GM19043 (cell line): ENCODE data around the gene MYH10.
"Not testable (repeated sequence)": the region's sequence is repeated elsewhere in the genome, so short reads cannot be mapped to it uniquely, and the experiment has no call there.

Source experiments
- ATAC-seq: cut with Tn5 transposase; IDR thresholded peaks from one replicate; pipeline ENCODE4 v1.9.1; 2021; ENCODE audit warnings: low read depth; ENCODE audit not compliant: unreplicated experiment

The MYH10 gene

DNA sequence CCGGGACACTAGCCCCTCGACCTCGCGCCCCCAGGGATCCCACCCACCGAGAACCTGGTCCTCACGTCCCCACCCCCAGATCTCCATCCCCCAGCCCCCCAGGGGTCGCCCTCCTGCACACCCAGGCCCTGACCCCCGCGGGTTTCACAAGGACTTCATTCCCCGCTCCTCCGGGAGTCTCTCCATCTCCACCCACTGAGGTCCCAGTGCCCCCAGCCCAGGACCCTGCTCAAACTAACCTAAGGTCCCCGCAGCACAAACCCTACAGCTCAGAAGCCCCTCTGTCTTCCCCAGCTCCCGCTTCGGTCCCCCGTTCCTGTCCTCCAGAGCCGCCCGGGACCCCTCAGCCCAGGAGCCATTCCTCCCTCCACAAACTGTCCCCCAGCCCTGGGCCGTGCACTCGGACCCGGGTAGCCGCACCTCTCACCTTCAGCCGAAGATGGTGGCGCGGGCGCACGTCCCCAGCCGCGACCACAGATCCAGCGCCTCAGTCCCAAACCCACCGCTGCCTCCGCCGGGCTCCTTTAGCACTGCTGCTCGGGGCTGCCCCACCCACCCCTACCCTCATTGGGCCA, at the start of gene MYH10:
Gene MYH10, minus strand, starts transcription at position 499 of the 575 bp plus-strand sequence. CDS start 7,479 bp downstream, outside the sequence.
- ATAC-seq: no peak

DNA sequence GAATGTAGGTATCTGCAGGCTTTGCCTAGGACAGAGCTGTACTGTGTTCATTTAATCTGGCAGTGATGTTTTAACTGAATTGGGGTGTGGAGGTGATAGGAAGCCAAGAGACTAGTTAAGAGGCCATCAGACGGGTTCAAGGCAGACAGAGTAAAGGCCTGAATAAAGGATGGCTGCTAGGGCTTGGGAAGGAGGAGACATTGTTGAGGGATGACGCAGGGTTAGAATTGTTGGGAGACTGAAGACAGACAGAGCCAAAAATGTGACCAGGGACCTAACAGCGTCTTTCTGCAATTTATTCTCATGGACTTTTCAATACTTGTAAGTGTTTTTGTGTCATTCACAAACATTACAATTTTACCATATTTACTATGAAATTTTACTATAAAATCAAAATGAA, 48.6 kb upstream of the MYH10 start:
- ATAC-seq: no peak

DNA sequence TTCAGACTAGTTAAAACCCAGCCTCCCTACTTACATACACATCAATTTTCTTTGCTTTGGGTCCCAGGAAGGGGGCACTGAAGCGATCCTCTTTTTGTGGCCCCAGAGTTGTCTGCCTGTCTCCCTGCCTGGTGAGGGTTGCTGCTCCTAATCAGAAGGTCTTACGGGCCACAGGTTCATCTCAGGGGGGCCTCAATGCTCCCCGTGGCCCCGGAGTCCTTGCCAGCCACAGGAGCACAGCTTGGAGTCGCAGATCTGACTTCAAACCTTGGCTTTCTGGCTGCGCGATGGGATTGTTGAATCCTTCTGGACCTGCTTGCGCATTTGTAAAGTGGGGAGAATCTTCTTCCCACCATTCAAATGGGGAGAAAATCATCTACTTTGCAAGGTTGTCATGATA, 44.8 kb upstream of the MYH10 start:
- ATAC-seq: no peak

DNA sequence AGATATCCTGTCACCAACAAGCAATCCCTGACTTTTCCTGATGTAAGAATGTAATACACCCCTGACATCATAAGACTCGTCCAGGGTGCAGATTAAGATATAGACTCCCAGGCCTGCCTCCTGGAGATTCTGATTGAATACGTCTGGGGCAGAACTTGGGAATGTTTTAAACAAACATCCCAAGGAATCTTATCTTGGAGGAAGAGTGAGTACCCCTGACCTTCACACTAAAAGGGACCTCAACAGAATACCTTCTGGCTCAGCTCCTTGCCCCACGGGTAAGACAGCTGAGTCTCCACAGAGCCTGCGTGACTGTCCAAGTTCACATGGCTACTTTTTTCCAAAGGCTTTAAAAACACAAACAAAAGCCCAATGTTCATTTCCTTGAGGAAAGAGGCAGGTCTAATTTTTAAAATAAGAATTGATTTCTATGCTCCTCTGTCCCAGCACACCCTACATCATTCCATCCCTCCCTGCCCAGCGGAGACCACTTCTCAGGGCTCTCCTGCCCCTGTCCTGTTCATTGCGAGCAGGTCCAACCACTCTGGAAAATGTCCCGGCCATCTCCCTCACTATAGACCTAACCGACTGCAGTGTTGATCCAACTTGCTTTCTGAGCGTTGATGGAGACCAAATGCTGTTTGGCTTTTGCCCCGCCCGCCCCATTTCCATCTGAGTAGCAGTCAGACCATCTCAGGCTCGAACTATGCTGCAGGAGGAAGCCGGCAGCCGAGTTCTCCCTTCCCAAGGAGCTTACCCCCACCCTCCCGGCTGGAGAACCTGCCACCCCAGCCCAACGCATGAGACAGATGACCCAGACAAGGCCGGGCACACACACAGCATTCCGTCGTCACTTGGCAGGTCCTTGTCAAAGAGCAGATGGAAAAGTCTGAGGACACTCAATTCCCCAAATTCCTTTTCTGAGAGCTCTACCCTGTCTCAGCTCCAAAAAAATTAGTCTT, 44.1 kb upstream of the MYH10 start:
- ATAC-seq: no peak

DNA sequence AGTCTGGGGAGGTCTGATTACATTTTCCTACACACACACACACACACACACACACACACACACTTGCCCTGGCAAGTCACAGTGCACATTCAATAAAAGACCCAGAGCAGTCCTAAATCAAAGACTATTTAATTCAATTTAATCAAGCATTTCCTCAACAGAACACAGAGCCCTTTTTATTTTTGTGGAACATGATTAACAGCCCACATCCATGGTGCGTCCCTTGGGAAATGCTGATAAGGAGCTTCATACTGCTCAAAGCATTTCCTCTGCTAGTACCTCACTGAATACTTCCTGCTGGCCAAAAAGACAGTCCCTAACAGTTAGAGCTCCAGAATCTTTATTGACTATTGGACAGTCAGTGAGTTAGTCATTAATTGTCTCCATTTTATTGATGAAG, 43.1 kb upstream of the MYH10 start:
- no peak for ATAC-seq

DNA sequence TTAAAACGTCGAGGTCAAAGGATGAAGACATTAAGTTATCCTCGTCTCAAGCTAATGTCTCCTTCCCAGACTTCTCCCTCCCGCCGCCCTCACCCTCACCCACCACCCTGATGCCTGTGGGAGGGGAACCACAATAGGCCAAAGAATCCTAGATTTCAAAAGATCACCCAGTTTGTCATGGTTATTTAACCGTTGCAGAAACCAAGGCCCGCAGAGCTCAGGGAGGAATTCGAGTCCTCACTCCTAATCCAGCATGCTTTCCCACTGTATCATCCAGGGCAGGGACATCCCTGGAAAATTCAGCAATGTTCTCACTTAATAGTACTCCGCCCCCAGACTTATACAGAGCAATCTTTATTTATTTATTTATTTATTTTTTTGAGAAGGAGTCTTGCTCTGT, 41.8 kb upstream of the MYH10 start:
- ATAC-seq: no peak

DNA sequence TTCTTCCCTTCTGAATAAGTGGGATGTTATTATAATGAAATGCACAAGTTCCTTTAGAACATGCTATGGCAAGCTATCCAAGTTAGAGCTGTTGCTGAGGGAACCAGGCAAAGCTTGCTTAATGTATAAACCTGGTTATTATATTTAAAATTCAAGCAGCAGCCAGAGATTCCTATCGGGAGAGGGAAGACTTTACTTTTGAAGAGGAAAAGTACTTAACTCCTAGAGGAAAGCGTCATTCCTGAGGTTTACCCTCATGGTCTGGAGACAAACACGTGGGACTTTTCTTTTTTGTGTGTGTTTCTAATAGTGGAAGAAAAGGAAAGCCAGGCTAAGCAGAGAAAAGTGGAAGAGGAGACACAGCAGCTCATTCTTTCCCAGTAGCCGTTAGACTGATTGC, 39.9 kb upstream of the MYH10 start:
- ATAC-seq: no peak

DNA sequence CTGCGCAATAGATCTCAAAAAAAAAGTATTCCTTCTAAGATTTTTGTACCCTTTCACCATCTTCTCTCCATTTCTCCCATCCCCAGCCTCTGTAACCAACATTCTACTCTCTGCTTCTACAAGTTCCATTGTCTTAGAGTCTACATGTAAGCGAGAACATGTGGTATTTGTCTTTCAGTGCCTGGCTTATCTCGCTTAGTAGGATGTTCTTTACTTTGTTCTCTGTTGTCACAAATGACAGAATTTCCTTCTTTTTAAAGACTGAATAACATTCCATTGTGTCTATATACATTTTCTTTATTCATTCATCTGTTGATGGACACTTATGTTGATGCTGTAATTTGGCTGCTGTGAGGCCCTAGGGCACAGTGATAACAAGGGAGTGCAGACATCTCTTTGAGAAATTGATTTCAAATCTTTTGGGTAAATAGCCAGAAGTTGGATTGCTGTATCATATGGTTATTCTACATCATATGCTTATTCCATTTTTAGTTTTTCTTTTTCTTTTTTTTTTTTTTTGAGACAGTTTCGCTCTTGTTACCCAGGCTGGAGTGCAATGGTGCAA, 37.7 kb upstream of the MYH10 start:
- no peak for ATAC-seq

DNA sequence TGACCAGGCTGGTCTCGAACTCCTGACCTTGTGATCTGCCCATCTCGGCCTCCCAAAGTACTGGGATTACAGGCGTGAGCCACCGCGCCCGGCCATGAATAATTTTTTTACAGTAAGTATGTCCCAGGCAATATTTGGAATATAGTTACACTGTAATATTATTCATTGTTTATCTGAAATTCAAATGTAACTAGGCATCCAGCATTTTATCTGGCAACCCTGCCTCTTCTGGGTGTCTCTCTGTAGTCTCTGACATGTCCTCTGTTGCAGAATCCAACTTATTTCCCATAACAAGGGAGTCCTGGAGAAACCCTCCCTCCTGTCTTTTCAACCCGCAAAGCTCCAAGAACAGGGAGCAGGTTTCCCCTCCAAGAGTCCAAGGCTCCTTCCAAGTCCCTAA, 36.9 kb upstream of the MYH10 start:
- ATAC-seq: no peak

DNA sequence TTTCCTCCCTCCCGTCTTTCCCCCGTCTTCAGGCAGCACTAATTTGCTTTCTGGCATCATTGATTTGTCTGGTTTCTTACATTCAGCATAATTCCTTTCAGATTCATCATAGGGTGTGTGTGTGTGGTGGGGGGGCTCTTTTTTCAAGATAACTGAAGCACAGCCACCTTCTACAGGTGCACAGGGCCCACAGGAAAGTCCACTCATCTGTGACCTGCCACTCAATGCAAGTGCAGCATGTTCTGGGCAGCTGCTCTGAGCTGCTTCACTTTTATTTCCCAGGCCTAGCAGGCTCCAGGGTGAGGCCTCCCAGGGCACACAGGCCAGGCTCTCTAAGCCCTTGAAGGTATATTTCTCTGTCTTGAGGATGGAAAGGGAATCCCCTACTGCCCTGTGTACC, 35.2 kb upstream of the MYH10 start:
- ATAC-seq: no peak

DNA sequence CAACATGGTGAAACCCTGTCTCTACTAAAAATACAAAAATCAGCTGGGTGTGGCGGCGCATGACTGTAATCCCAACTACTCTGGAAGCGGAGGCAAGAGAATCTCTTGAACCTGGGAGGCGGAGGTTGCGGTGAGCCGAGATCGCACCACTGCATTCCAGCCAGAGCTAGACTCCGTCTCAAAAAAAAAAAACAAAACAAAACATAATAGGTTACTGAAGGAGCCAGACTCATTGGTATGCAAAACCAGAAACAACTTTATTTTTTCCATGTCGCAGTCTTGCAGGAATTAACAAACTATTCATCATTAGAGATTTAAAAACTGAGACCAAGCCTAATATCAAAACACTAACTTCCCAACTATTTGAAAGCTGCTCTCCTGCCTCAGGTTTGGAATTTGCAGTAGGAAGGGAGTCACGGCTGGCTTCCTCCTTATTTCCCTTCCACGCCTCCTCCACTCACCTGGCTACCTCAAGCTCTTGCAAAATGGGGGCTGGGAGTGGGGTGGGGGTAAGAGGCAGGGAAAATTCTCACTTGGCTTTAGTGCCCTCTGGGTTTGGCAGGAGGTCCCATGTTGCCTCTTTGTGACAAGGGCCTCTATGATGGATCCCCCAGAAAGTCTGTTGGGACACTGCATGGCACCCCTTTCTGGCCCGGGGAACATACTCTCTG, 34.1 kb upstream of the MYH10 start:
- ATAC-seq: no peak

DNA sequence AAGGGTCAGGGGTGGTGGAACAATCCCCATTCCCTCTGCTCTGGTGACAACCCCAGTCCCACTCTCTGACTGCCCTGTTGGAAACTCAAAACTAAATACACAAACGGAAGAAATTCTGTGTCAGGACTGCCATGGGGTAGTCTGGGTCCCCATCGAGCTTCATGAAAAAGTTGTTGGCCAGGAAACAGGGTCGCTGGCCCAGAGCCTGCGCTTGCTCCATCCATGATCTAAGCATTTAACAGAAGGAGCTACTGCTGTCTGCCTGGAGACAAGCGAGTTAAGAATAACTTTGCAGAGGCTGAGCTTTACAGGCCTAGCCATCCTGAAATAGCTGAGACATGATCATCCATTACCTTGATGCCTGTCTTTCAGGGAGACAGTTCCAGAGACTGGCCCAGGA, 32.4 kb upstream of the MYH10 start:
- ATAC-seq: no peak

DNA sequence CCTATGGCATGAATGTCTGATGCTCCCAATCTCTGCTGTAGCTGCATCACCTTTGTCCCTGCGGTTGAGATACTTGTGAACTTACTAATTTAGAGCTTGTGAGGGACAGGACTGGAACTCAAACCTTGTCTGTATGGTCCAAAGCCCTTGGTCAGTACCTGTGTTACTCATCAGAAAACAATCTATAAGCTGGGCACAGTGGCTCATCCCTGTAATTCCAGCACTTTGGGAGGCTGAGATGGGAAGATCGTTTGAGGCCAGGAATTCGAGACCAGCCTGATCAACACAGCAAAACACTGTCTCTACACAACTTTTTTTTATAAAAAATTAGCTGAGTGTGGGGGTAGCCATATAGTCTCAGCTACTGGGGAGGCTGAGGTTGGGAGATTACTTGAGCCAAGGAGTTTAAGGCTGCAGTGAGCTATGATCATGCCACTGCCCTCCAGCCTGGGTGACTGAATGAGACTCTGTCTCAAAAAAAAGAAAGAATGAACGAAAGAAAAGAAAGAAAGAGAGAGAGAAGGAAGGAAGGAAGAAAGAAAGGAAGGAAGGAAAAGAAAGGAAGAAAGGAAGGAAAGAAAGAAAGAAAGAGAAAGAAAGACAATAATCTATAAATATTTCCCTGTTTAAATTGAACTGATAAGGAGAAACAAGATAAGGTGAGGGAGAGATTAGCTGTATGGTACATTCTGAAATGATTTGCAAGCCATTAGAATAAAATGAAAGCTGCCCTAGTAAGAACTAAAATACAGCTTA, 31.7 kb upstream of the MYH10 start:
- ATAC-seq: no peak

DNA sequence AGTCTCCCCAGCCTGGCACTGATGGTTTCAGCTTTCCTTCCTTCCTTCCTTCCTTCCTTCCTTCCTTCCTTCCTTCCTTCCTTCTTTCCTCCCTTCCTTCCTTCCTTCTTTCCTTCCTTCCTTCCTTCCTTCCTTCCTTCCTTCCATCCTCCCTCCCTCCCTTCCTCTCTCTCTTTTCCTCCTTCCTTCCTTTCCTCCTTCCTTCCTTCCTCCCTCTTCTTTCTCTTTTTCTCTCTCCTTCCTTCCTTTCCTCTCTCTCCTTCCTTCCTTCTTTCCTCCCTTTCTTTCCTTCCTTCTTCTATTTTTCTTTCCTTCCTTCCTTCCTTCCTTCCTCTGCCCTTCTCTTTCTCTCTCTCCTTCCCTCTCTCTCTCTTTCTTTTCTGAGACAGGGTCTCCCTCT, 30.2 kb upstream of the MYH10 start:
- ATAC-seq: not testable (repeated sequence)

DNA sequence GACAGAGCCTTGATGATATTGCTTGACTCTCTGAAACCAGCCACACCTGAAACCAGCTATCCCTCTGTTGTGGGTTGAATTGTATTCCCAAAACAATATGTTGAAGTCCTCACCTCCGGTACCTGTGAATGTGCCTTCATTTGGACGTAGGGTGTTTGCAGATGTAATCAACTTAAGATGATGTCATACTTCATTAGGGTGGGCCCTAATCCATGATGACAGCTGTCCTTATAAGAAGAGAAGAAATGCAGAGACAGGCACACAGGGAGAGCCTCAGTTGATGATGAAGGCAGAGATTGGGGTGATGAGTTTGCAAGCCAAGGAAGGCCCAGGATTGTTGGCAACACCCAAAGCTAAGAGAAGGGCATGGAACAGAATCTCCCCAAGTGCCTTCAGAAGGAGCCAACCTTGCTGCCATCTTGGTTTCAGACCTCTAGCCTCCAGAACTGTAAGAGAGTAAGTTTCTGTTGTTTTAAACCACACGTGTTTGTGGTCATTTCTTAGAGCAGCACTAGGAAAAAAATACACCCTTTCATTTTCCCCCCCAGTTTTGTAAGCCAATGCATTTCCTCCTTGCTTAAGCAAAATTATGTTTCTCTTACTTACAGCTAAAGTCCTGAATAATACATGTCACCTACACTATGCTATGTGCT, 29.4 kb upstream of the MYH10 start:
- ATAC-seq: no peak

DNA sequence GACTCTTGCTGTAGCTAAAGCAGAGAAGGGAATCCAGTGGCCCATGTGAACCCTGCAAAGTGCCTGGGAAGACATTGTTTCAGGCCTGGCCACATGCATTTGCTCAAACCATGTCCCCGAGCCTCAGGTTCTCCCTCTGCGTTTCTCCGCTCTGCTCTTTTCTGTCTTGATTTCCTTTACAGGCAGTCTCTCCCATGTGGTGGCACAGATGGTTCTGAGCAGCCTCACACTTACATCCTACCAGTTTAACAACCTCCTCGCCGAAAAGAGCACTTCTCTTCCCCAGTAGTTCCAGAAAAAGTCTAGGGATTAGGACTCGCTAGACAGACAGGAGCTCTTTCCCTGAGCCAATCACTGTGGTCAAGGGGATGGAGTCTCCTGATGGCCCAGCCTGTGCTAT, 28.3 kb upstream of the MYH10 start:
- ATAC-seq: no peak

DNA sequence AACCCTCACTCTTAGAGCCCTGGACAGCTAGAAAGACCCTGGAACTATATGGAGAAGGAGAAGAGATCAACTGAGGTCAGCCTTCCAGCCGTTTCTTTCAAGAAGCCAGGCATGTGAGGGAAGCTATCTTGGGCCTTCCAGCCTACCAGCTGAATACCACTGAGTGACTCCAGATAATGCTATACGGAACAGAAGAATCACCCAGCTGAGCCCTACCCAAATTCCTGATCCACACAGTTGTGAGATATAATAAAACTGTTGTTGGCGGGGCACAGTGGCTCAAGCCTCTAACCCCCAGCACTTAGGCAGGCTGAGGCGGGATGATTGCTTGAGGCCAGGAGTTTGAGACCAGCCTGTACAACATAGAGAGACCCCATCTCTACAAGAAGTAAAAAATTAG, 26.2 kb upstream of the MYH10 start:
- no peak for ATAC-seq

DNA sequence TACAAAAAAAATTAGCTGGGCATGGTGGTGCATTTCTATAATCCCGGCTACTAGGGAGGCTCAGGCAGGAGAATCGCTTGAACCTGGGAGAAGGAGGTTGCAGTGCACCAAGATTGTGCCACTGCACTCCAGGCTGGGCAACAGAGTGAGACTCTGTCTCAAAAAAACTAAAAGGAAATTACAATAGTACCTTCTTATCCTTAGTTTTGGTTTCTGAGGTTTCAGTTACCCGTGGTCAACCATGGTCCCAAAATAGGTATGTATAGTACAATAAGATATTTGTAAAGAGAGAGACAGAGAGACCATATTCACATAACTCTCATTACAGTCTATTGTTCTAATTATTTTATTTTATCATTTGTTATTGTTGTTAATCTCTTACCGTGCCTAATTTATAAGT, 24.3 kb upstream of the MYH10 start:
- ATAC-seq: no peak

DNA sequence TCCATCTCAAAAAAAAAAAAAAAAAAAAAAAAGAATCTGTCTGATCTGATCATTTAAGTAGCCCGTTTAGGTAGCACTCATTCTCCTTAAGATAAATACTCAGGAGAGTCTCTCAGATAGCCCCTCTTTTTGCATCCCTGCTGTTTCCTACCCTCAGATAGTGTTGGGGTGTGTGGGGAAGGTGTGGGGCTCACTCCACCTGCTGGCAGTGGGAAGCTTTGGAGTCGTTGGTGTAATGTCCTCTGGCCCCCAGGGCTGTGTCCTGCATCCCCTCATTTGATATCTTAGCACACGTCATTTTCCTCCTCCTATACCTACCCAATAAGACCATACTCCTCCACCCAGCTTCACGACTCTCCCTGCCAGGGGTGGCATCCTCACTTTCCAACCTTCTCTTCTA, 20.5 kb upstream of the MYH10 start:
- no peak for ATAC-seq

DNA sequence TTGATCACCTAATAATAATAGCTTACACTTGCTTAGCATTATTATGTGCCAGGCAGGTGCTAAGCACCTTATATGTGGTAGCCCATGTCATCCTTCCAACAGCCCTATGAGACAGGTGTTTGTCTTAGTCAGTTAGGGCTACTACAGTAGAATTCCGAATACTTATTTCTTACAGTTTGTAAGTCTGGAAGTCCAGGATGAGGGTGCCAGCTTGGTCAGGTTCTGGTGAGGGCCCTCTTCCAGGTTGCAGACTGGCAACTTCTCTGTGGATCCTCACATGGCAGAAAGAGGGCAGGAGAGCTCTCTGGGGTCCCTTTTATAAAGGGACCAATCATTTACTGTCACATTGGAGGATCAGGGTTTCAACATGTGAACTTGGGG, 19.6 kb upstream of the MYH10 start:
- ATAC-seq: no peak
